22Rv1 (cell line): ENCODE results near the gene GNB5.

Experiments used
- CTCF ChIP-seq: fragments of 450-650 bp; IDR thresholded peaks from 2 replicates; pipeline ENCODE4 v1.5.1; 2017; ENCODE audit warnings: mild to moderate bottlenecking
- ZFX ChIP-seq: fragments of 450-650 bp; IDR thresholded peaks from 2 replicates; pipeline ENCODE4 v1.6.1; 2017; ENCODE audit warnings: antibody characterized with exemption, borderline replicate concordance

- TF ChIP-seq CTCF: no peak
- no peak for TF ChIP-seq ZFX
Observed at GRCh38 chr15:52221730-52222129, 30.5 kb upstream of the GNB5 start.
